Measurements from ENCODE around the gene CNDP1.

Gene CNDP1

DNA sequence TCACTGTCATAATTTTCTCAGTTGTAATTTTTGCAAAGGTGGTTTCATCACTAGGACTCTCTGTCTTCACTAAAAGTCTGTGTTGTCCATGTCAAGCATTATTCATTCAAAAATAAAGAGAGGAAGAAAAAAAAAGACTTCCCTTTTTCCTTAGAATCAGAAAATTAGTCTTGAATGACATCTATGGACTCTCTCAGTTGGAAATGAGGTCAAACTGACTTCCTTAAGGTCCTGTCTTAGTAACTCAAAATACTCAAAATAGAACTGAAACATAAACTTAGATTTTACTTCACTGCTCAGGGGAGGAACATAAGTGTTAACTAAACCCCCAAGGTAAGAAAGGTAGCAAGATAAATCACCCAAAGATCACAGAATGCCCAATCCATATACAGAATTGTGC is 61.1 kb downstream of the CNDP1 start:
- no peak for DNase-seq

DNA sequence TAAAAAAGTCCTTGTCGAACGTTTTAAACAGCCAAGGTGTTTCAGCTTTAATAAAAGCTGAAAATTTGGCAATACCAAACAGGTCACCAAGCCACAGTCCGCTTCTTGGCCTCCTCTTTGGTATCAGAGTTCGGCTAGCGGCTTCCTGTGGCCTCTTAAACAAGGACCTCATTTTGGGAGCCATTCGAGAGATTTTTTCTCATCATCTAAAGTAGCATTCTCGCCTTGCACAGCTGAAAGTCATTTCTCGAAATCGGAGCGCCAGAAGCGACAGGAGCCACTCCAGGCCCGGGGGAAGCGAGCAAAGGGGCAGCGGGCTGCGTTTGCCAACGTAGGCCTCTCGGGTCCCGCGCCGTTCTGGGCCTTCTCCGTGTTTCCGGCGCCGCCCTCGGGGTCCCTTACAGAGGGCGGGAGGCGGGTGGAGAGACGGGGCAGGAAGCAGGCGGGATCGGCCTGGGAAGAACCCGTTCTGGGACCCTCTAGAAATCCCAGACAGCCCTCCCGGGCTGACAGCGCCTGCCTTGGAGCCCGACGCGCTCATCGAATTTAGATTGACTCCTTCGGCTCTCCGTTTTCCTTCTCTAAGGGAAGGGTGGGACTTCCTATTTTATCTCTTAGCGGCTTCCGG is 62.8 kb downstream of the CNDP1 start:
- DNase-seq: peak; percentile 75

DNA sequence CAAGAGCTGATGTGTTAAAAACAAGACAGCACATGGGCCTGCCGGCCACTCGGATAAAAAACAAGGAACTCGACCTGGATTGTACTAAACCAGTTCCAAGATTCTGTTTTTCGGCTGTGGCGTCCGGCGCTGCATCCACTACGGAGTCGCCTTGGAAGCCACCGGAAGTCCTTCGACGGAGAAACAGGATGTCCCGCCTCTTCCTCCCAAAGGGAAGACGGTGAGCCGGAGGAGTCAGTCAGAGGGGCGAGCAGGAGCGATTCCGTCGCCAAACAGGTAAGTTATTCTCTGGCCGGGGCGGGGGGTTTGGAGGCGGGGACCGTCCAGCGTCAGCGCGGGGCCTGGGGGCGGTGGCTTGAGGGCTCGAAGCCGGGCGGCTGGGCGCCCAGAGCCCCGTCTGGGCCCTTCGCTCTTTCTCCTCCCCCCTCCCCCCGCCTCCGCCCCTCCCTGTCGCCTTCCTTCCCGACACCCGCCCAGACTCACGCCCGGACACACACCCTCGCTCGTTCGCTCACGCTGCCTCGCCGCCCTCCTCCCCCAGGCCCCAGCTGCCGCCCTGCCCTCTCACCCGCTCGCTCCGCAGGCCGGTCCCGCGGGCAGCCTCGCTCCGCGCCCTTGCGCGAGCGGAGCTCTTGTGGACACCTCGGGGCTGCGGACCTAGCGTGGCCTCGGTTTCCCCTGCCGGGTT is 63.5 kb downstream of the CNDP1 start, which contains the start of gene ZNF407:
ZNF407 (plus strand) TSS at position 209 of the 688 bp plus-strand sequence. CDS start 33,150 bp downstream, outside the sequence.
- DNase-seq: peak; percentile 85

DNA sequence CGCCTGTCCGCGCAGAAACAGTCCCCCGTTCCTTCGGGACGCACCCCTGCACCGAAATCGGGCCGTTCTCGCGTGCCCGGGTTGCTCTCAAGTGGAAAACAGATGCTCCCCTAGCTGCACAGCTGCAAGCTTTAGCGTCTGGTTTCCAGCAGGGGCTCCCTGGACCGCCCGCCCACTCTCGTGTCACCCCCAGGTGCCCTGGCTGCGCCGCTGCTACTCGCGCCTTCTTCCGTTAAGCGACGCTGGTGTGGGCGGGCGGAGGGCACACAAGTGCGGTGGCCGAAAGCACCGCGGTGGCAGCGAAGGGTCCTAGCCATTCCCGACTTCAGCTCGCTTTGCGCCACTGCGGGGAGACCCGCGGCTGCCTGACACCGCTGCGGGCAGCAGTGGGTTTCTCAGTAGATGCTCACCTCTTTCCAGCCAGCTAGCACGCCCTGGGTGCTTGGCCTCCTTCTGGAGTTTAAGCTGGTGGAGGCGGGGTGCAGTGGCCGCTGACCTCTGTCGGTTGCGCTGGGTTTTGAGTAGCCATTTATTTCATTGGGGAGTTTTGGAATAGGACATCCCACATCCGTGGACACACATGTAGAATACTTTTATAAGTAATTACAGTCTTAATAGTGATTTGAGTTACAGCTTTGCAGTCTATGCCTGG is 64.2 kb downstream of the CNDP1 start:
- peak; percentile 73 for DNase-seq

DNA sequence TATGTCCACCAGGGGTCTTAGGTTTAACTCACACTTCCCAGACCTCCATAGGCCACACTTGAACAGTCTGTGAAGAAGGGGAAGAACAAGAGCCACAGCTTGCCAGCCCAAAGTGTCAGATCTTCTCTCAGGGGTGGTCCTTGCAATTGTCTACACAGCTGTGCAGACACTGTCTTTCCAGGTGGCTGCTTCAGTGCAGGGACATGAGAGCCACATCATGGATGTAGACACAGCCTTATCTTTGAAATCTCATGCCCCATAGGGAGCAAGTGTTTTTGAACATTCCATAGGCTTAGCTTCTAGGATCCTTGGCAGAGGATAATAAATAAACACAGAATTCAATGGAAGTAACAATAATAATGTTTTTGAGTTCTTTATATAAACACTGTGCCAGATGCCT is 70.1 kb downstream of the CNDP1 start:
- DNase-seq: no peak

DNA sequence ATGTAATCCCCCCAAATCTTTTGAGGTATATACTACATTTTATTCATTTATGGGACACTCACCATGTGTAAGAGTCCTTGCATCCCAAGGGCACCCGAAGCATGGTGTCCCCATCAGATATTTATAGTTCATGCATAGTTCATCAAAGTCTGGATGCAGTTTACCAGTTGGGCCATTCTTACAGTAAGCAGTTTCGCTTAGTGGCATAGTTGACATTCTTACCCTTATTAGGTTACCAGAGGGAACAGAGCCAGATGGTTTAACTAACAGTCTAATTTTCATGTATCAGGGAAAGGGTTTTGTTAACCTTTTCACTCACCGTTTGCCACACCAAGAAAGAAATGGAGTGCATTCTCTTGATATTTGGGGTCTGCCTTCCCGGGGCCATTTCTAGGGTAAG is 70.5 kb downstream of the CNDP1 start:
- DNase-seq: no peak

DNA sequence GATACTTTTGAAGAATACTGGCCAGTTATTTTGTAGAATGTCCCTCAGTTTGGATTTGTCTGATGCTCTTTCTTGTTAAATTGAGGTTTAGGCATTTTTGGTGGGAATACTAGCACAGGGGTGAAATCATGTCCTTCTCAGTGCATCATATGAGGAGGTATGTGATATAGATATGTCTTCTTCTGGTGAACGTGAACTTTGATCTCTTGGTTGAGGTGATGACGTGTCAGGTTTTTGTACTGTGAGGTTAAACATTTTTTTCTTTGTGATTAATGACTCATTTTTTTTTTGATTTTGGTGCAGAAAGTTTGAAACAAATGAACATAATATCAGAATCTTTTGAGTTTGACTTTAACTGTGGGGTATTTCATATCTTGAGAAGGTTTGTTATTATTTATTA is 74.4 kb downstream of the CNDP1 start:
- DNase-seq: no peak

DNA sequence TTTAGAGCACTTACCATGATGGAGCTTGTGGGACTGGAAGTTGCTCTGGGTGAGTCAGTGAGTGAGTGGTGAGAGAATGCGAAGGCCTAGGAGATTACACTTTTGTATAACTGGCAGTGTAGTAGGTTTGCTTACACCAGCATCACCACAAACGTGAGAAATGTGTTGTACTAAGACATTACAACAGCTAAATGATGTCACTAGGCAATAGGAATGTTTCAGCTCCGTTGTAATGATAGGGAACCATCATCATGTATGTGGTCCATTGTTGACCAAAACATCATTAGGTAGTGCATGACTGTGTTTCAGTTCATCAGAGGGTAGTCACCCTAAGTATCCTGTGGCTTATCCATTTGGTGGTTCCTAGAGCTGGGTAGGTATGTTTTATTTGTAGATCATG is 75.2 kb downstream of the CNDP1 start:
- no peak for DNase-seq

DNA sequence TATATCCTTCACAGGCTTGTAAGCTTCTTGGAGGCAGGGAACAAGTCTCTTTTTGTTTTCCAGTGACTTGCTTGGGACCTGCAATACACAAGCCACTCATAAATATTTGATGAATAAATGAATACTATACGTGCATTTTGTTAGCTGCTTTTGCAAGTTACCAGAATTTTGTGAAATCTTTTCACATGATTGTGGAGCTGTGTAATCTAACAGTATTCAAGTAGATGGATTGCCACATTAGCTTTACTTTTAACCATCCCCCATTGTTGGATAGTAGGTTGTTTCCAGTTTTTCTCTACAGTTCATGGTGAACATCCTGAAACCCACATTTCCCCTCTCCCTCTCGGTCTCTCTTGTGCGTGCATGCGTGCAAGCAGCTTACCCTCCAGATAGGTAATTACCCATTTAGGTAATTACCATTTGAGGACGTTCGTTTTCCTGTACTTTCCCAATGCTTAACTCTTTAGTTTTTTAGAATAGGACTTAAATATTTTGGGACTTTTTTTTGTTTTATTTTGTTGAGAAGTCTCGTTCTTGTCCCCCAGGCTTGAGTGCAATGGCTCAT is 75.8 kb downstream of the CNDP1 start:
- DNase-seq: no peak

DNA sequence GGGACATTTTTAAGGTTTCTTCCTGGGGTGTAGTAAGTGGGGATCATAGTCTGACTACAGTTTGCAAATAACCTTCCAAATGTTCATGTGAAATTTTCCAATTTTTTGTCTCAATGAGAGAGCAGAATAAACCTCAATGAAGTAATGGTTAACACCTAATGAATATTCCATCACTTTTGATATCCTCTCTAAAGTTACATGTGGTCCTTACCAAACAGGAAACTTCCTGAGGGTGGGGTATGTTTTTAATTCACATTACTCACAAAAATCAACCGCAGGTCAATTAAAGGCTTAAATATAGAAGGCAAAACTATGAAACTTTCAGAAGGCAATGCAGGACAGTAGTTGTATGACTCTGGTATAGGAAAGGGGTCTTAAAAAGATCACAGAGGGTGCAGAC is 76.6 kb downstream of the CNDP1 start:
- no peak for DNase-seq

DNA sequence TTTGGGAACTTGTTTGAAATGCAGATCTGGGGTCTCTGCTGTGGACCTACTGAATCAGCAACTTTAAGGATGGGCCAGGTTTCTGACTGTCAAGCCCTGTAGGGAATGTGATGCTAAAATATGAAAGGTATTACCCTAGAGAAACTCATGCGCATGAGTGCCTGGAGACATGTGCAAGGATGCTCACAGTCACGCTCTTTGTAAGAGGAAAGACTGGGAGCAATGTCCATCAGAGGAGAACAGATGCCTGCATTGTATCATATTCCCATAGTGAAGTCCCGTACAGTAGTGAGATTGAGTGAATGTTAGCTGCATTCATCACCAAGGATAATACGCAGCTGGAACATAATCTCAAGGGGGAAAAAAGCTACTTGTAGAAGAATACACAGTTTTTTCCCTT is 77.5 kb downstream of the CNDP1 start:
- DNase-seq: no peak

DNA sequence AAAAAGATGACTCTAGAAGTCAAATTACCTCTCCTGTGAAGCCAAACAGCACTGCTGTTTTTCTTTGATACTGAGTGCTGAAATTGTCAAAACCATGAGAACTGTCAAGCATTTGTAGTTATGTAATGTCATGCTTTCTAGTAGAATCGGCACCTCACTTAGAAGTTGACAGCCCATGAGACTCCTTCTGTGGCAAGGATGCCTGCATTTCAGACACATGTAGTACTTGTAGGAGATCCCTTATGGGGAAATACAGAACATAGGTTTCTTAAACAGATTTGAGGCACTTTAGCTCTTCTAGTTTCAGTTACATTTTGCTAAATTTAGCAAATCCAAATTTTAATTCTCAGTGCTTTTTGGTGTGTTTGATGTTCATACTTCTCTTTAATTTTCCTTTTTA is 79.1 kb downstream of the CNDP1 start:
- no peak for DNase-seq

DNA sequence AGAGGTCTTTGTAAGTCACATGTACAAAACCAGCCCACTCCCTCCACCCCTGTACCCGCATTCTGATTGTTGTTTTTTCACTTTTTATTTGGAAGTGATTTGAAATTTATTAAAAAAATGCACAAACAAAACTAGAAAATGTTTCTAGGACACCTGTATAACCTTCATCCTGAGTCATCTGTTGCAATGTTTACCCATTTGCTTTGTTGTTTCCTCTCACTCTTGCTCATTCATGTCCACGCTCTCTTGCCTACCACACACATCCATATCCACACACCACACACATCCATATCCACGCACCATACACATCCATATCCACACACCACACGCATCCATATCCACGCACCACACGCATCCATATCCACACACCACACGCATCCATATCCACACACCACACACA is 82.2 kb downstream of the CNDP1 start:
- DNase-seq: no peak

DNA sequence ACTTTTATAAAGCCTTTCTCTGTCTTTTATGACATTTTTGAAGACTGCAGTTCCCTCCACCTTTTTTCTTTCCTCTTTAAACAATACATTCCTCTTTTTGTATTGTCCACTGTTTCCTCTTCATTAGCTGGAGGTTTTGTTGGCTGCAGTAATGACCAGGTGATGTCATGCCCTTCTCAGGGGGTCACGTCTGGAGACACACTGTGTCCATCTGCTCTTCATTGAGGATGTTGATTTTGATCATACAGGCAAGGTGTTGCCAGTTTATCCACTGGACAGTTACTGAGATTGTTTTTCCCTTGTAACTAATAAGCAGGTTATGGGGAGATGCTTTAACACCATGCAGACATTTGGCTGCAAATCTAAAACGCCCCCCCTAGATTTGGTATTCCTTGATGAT is 83.2 kb downstream of the CNDP1 start:
- no peak for DNase-seq

DNA sequence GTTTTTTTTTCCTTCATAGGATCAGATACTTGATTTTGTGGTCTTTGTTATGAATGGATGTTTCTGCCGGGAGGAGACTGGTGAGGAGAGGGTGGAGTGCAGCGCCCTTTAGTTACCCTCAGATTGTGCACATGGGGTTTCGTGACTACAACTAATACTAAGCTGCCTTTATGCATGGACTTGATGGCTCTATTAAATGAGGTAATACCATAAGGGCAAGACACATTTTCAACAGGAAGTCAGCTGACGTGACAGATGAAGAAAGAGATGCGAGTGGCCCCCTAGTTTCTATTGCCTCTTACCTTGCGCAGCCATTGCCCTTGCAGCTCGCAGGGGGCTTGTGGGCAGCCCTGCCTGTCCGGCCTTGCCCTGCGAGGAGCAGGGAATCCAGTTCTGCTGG is 87.8 kb downstream of the CNDP1 start:
- no peak for DNase-seq

DNA sequence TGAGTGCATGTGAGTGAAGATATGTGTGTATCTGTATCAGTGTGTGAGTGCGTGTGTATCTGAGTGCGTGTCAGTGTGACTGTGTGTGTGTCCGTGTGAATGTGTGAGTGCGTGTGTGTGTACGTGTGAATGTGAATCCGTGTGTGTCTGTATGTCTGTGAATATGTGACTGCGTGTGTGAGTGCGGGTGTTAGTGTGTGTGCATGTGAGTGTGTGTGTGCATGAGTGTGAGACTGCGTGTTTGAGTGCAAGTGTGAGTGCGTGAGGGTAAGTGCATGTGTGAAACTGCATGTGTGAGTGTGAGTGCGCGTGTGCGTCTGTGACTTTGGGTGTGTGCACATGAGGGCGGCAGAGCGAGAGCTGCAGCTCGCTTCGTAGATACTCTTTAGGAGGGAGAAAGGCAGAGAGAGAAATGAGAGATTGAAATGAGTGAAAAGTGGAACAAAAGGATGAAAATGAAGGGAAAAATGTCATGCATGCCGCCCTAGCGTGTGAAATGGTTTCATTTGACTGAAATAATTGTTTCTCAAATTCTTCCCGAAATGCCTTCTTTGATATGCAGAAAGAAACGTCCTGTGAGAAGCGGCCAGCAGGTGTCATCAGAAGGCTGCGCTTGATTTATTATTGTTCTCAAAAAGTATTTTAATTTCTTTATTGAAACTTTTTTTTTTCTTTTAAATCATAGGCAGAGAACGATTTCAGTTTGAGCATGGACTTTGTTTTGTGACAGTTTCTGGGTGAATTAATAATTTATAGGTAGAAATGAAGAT is 88.9 kb downstream of the CNDP1 start:
- no peak for DNase-seq

DNA sequence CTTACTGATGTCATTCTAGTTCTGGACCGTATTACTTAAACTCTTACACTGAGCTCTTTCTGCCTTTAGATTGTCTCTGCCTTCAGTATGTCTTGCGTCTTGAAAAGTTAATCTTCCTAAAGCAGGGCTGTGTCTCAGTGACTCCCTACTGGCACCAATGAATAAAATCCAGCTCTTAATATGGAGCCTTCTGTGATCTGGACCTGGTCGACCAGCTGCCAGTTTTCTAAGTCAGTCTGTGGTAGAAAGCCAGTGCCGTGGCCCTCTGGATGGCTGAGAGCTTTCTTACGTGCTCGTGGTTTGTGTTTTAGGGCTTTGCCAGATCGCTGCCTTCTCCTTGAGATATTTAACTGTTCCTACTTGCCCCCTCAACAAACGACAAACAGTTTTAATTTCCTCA is 90.2 kb downstream of the CNDP1 start:
- DNase-seq: no peak

DNA sequence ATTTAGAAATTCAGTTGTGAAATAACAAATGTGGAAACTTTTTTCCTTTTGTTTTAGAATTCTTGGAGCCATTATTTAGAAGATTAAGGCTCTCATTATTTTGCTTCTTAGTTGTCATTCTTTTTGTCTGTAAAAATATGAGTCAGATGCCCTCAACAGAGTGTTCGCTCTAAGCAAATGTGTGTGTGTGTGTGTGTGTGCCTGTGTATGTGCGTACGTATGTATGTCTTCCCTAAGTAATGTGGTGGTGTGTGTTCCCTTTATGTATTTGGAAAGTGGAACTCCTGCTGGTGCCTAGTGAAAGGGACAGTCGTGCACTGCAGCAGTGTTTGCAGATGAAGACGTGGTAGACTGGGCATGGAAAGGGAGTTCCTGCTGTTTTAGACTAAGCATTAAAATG is 90.9 kb downstream of the CNDP1 start:
- no peak for DNase-seq

DNA sequence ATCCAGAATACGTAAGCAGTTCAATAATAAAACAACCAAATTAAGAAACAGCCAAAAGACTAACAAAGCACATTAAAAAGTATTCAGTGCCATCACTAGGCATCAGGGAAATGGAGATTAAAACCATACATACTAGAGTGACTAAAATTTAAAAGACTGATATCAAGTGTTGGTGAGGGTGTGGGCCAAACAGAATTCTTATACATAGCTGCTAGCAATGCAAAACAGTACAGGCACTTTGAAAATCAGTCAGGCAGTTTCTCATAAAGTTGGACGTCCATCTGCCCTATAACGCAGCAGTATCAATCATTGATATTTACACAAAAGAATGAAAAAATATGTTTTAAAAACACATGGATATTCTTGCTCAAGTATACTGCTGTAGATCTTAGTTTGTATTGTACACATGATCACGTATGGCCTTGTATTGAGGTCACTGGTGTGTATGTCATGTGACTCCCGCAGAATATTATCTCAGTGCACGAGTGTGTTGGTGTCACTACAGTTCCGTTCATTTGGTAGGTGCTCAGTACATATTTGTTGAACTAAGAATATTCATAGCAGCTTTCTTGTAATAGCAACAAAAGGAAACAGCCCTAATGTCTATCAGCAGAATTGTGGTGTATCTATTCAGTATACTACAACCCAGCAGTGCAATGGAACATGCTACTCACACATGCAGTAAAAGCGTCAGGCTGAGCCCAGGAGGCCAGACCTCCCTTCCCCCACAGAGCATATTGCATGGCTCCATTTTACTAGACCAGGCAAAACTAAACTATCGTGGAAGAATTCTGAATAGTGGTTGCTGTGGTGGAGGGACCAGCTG is 92.0 kb downstream of the CNDP1 start:
- no peak for DNase-seq

DNA sequence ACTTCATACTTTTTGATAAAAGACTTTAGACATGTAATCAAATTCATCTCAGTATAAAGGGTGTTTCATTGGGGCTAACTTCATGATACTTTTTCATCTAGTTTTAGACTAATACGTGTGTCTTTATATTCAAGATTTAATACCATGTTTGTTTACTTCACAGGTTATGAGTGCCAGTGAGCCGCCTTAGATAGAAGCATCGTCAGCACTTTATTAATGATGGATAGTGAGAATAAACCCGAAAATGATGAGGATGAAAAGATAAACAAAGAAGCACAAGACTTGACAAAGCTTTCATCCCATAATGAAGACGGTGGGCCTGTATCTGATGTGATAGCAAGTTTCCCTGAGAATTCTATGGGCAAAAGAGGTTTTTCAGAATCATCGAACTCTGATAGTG is 96.5 kb downstream of the CNDP1 start:
- DNase-seq: no peak

DNA sequence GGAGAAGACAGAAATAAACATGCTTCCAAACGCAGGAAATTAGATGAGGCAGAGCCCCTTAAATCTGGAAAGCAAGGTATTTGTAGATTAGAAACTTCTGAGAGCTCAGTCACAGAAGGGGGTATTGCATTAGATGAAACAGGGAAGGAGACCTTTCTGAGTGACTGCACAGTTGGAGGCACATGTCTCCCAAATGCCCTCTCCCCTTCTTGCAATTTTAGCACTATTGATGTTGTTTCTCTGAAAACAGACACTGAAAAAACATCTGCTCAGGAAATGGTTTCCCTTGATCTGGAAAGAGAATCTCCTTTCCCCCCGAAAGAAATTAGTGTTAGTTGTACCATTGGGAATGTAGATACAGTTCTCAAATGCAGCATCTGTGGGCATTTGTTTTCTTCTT is 96.9 kb downstream of the CNDP1 start:
- DNase-seq: no peak

DNA sequence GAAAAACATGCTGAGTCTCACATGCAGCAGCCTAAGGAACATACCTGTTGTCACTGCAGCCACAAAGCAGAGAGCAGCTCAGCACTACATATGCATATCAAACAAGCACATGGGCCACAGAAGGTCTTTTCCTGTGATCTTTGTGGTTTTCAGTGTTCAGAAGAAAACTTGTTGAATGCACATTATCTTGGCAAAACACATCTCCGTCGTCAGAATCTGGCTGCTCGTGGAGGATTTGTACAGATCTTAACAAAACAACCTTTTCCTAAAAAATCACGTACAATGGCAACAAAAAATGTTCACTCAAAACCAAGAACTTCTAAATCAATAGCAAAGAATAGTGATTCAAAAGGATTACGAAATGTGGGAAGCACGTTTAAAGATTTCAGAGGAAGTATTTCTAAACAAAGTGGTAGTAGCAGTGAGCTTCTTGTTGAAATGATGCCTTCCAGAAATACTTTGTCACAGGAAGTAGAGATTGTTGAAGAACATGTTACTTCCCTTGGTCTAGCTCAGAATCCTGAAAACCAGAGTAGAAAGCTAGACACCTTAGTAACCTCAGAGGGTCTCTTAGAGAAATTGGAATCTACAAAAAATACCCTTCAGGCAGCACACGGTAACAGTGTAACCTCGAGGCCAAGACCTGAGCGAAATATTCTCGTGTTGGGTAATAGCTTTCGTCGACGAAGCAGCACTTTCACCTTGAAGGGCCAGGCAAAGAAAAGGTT is 97.5 kb downstream of the CNDP1 start:
- no peak for DNase-seq
